IgD-negative memory B cell (primary cell): ENCODE measurements around the gene SMOC2. TPM values are rescaled to one million over a fixed set of nuclear protein-coding genes. Genes with fewer than 3 reads are reported as not detected.

ENCODE experiments used
- H3K27ac Mint-ChIP-seq, 3 donors: one replicate each; pipeline ENCODE4 v1.8.0; 2020 to 2022; ENCODE audit warnings: mild to moderate bottlenecking in 3 of 3, mixed read lengths in 3 of 3, moderate library complexity in 1 of 3
- H3K27me3 Mint-ChIP-seq: one replicate; pipeline ENCODE4 v1.8.0; 2021; ENCODE audit warnings: mixed read lengths
- H3K36me3 Mint-ChIP-seq: one replicate; pipeline ENCODE4 v1.8.0; 2020; ENCODE audit warnings: mild to moderate bottlenecking, mixed read lengths
- H3K4me1 Mint-ChIP-seq, 3 donors: one replicate each; pipeline ENCODE4 v1.8.0; 2020 to 2022; ENCODE audit warnings: mixed read lengths in 3 of 3, mild to moderate bottlenecking in 1 of 3
- H3K4me3 Mint-ChIP-seq, 4 donors: one replicate each; pipeline ENCODE4 v1.8.0; 2020 to 2022; ENCODE audit warnings: mild to moderate bottlenecking in 4 of 4, mixed read lengths in 4 of 4, moderate library complexity in 3 of 4
- H3K9me3 Mint-ChIP-seq, 3 donors: one replicate each; pipeline ENCODE4 v1.8.0; 2020 to 2021; ENCODE audit warnings: mixed read lengths in 3 of 3, mild to moderate bottlenecking in 1 of 3
- polyA plus RNA-seq: library from polyadenylated mRNA; unstranded; fragments of 300-500 nt; fragmentation: Illumina TruSeq; gene quantifications from one replicate; pipeline ENCODE4 v1.2.3, GENCODE V29; 2021

SMOC2 gene
- polyA plus RNA-seq, 1 donor from 2014 or later, result not detected

- H3K27me3 Mint-ChIP-seq, result peaks cover 3% of the 10 kb centered on the region
- H3K9me3 Mint-ChIP-seq, result peaks cover 0 to 5% (median 0%) of the 10 kb centered on the region in 3 donors
- H3K4me1 Mint-ChIP-seq, result peaks cover 0 to 3% (median 0%) of the 10 kb centered on the region in 3 donors
- no peak overlapping the region for H3K4me3 Mint-ChIP-seq
- no peaks in the 10 kb centered on the region for H3K36me3 Mint-ChIP-seq
- no peak overlapping the region for H3K27ac Mint-ChIP-seq
Observed at GRCh38 chr6:168520233-168520632, 79.2 kb downstream of the SMOC2 start.

DNA sequence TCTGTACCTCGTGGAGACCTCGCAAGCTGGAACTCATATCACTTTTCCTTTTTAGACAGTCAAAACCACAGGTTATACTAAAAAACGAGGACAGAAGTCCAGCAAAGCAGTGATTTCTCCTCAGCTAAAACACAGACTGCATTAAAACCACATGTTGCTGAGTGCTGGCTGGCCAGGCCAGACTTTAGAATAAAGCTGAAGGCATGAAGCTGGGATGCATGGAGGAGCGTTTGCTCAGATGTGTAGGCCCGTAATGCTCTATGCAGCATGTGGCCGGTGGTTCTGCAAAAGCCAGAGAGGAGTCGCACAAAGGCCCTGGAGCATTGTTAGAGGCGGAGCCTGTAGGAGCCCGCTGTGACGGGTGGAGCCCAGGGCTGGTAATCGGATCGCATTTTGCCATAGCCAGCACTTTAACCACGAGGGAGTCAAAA, 83.6 kb downstream of the SMOC2 start:
- Mint-ChIP-seq H3K36me3 (peaks cover 2% of the 10 kb centered on the region), H3K4me3 (peak overlapping the region in 1 of 4 donors; percentile 45), H3K27me3 (peaks cover 3% of the 10 kb centered on the region), H3K9me3 (peaks cover 0 to 5% (median 0%) of the 10 kb centered on the region in 3 donors), H3K27ac (no peak overlapping the region), H3K4me1 (peaks cover 0 to 3% (median 0%) of the 10 kb centered on the region in 3 donors)

DNA sequence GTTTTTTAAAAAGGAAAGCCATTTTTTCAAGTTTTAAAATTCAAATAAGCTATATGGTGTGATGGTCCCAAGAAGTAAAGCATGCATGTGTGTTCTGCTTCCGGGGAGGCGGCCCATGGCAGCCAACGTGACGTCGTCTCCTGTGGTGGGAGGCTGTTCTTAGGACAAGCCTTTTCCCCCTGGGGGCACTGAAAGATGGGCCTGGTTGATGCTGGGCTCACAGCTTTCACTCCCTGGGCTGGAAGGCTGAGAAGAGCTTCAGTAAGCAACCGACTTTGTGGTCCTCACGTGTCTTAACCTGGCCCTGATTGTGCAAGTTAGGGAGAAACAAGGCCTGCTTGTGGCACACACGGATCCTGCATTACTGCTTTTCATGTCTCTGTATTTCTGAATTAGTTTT, 84.1 kb downstream of the SMOC2 start:
- Mint-ChIP-seq H3K9me3 (peaks cover 0 to 5% (median 0%) of the 10 kb centered on the region in 3 donors), H3K4me3 (no peak overlapping the region), H3K36me3 (peaks cover 2% of the 10 kb centered on the region), H3K4me1 (peaks cover 0 to 3% (median 0%) of the 10 kb centered on the region in 3 donors), H3K27me3 (peaks cover 3% of the 10 kb centered on the region), H3K27ac (no peak overlapping the region)

DNA sequence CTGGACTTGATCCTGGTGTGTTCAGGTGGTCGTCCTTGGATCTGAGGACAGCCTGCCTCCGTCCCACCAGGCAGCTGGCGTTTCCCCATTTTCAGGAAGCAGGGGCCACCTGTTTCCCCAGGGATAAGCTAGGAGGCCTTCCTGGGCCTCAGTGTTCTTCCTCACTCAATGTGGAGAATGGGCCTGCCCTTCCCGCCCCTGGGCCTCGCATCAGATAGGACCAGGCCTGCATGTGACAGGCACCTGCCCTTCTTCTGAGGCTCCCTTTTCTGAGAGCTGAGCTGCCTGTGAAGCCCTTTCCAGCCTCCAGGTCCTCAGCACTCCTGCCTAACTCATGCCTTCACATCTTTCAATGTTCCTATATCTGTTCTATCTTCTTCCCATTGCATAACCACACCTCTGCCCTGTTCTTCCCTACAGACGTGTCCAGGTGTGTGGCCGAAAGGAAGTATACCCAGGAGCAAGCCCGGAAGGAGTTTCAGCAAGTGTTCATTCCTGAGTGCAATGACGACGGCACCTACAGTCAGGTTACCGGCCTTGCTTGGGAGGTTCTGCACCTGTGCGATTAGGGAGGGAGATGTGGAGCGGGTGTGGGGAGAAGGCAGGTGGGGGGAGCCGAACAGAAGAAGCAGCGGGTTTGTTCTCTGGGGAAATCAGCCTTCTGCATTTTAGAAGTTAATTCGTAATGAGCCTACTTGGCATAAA, 85.1 kb downstream of the SMOC2 start:
- peaks cover 2% of the 10 kb centered on the region for H3K36me3 Mint-ChIP-seq
- peaks cover 0 to 3% (median 0%) of the 10 kb centered on the region in 3 donors for H3K4me1 Mint-ChIP-seq
- no peak overlapping the region for H3K4me3 Mint-ChIP-seq
- peaks cover 3% of the 10 kb centered on the region for H3K27me3 Mint-ChIP-seq
- H3K9me3 Mint-ChIP-seq, result peaks cover 0 to 5% (median 0%) of the 10 kb centered on the region in 3 donors
- H3K27ac Mint-ChIP-seq, result peak overlapping the region in 1 of 3 donors; percentile 80

DNA sequence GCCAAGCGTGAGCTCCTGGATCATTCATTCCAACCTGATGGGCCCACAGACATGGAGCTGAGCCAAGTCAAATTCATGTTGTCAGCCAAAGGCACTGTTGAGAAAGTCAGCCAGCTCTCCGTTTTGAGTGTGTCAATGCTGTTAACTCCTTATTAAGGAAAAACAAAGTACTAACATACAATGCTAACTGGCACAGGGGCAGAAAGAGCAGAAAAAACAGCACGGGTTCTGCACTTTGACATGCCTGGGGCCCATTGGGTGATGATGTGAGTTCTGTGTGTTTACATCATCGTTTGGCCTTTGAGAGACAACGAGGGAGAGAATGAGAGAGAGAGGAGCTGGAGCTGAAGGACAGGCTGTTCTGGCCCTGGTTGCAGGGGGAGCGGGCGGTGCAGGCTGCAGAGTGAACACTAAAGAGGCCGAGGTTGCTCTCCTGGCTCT, 85.9 kb downstream of the SMOC2 start:
- peaks cover 2% of the 10 kb centered on the region for H3K36me3 Mint-ChIP-seq
- H3K4me3 Mint-ChIP-seq, result no peak overlapping the region
- H3K27ac Mint-ChIP-seq, result no peak overlapping the region
- H3K4me1 Mint-ChIP-seq, result peaks cover 0 to 3% (median 0%) of the 10 kb centered on the region in 3 donors
- H3K9me3 Mint-ChIP-seq, result peaks cover 0 to 5% (median 0%) of the 10 kb centered on the region in 3 donors
- peaks cover 5% of the 10 kb centered on the region for H3K27me3 Mint-ChIP-seq

GRCh38 chr6:168527451-168528210, 86.6 kb downstream of the SMOC2 start:
- Mint-ChIP-seq H3K9me3 (peaks cover 0 to 2% (median 2%) of the 10 kb centered on the region in 3 donors), H3K36me3 (peaks cover 2% of the 10 kb centered on the region), H3K4me3 (no peak overlapping the region), H3K27ac (no peak overlapping the region), H3K4me1 (peaks cover 0 to under 1% (median 0%) of the 10 kb centered on the region in 3 donors), H3K27me3 (peaks cover 4% of the 10 kb centered on the region)

DNA sequence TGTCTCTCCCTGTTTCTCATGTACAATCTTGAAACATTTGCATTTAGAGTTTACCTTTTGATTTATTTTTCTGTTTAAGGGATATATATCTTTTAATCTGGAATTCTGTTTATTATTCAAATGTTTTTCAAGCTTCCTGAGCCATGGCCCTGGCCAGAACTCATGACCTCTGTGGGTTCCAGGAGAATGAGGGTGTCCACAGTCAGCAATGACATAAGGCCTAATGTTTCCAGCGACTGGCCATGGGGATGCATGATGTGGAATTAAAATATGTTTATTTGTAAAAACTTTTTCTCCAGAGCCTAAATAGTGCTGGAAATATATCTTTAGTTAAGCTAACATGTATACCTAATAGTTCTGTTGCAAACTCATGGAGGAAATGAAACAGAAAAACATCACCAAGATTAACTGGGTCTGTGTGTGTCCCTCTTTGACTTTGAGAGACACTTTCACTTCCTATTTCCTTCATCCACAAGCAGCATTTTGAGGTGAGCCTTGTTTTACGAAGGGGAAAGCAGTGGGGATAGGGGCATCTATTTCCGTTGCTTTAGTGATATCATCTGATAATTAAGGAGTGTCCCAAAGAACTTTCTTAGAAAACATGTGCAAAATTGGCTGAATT, 87.6 kb downstream of the SMOC2 start:
- no peak overlapping the region for H3K4me3 Mint-ChIP-seq
- no peak overlapping the region for H3K27ac Mint-ChIP-seq
- peaks cover 3% of the 10 kb centered on the region for H3K27me3 Mint-ChIP-seq
- H3K4me1 Mint-ChIP-seq, result no peaks in the 10 kb centered on the region
- H3K36me3 Mint-ChIP-seq, result peaks cover 2% of the 10 kb centered on the region
- H3K9me3 Mint-ChIP-seq, result peaks cover 0 to 2% (median 0%) of the 10 kb centered on the region in 3 donors

- peaks cover 2% of the 10 kb centered on the region for H3K36me3 Mint-ChIP-seq
- peaks cover 3% of the 10 kb centered on the region for H3K27me3 Mint-ChIP-seq
- no peak overlapping the region for H3K27ac Mint-ChIP-seq
- H3K9me3 Mint-ChIP-seq, result peaks cover 0 to 2% (median 0%) of the 10 kb centered on the region in 3 donors
- H3K4me1 Mint-ChIP-seq, result no peaks in the 10 kb centered on the region
- no peak overlapping the region for H3K4me3 Mint-ChIP-seq
Observed at GRCh38 chr6:168529214-168529613, 88.2 kb downstream of the SMOC2 start.

- H3K4me3 Mint-ChIP-seq, result no peak overlapping the region
- peaks cover 0 to 2% (median 0%) of the 10 kb centered on the region in 3 donors for H3K9me3 Mint-ChIP-seq
- peaks cover 3% of the 10 kb centered on the region for H3K27me3 Mint-ChIP-seq
- H3K4me1 Mint-ChIP-seq, result no peaks in the 10 kb centered on the region
- no peak overlapping the region for H3K27ac Mint-ChIP-seq
- peaks cover 2% of the 10 kb centered on the region for H3K36me3 Mint-ChIP-seq
Observed at GRCh38 chr6:168530653-168531071, 89.7 kb downstream of the SMOC2 start.

DNA sequence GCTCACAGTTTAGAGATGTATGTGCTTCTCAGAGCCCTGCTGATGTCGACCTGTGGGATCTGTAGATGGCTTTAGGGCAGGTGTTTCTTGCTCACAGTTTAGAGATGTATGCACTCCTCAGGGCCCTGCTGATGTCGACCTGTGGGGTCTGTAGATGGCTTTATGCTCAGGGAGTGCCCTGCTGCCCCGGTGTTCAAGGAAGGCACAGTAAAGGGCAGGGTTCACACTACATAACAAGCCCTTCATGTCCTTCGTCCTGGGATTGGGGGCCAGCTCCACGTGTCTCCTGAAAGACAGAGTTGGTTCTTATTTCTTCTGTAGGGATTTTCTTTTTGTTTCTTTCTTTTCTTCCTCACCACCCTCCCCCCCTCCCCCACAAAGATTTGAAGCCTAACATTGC, 91.1 kb downstream of the SMOC2 start:
- H3K4me3 Mint-ChIP-seq, result no peak overlapping the region
- no peak overlapping the region for H3K27ac Mint-ChIP-seq
- H3K36me3 Mint-ChIP-seq, result no peaks in the 10 kb centered on the region
- peaks cover 0 to 2% (median 0%) of the 10 kb centered on the region in 3 donors for H3K9me3 Mint-ChIP-seq
- no peaks in the 10 kb centered on the region for H3K4me1 Mint-ChIP-seq
- H3K27me3 Mint-ChIP-seq, result peaks cover 3% of the 10 kb centered on the region

- H3K27me3 Mint-ChIP-seq, result peaks cover 3% of the 10 kb centered on the region
- no peak overlapping the region for H3K4me3 Mint-ChIP-seq
- H3K36me3 Mint-ChIP-seq, result no peaks in the 10 kb centered on the region
- H3K4me1 Mint-ChIP-seq, result no peaks in the 10 kb centered on the region
- H3K27ac Mint-ChIP-seq, result no peak overlapping the region
- H3K9me3 Mint-ChIP-seq, result peaks cover 0 to 2% (median 0%) of the 10 kb centered on the region in 3 donors
Observed at GRCh38 chr6:168533414-168533813, 92.4 kb downstream of the SMOC2 start.

DNA sequence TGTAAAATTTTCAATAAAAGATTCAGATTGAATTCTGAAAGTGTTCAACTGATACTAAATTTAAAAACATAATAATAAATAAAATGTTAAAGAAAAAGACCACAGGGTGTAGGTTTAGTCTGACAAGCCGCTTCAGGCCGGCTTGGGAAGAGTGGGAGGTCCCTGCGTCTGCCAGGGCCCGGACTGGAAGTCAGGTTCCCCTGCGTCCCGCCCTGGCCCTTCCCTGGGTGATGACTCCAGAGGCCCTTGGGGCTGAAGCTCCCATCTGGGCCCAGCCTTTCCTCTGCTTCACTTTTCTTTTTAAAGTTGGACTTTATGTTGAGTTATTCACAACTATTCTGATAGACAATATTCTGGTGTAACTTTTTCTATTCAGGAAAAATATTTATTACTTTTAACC, 93.3 kb downstream of the SMOC2 start:
- Mint-ChIP-seq H3K27me3 (peaks cover 3% of the 10 kb centered on the region), H3K36me3 (no peaks in the 10 kb centered on the region), H3K4me1 (no peaks in the 10 kb centered on the region), H3K9me3 (peaks cover 0 to 2% (median 0%) of the 10 kb centered on the region in 3 donors), H3K27ac (no peak overlapping the region), H3K4me3 (no peak overlapping the region)

DNA sequence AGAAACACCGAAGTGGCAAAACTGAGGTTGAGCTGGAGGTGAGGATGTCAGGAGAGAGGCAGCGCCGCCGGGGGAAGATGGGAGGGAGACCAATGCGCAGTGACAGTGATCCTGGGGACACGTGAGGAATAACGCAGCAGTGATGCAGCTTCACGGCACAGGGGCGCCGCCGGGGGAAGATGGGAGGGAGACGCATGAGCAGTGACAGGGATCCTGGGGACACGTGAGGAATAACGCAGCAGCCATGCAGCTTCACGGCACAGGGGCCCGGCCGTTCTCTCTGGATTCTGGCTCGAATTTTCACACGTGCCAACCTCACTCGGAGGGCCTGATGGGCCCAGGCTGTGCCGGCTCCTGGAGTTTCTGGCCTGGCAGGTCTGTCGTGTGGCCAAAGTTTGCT, 94.7 kb downstream of the SMOC2 start:
- Mint-ChIP-seq H3K4me1 (no peaks in the 10 kb centered on the region), H3K27ac (no peak overlapping the region), H3K4me3 (no peak overlapping the region), H3K27me3 (peaks cover 3% of the 10 kb centered on the region), H3K9me3 (peaks cover 0 to 2% (median 0%) of the 10 kb centered on the region in 3 donors), H3K36me3 (no peaks in the 10 kb centered on the region)

GRCh38 chr6:168536196-168536595, 95.2 kb downstream of the SMOC2 start:
- H3K4me3 Mint-ChIP-seq, result no peak overlapping the region
- no peaks in the 10 kb centered on the region for H3K4me1 Mint-ChIP-seq
- peaks cover 0 to 2% (median 0%) of the 10 kb centered on the region in 3 donors for H3K9me3 Mint-ChIP-seq
- H3K36me3 Mint-ChIP-seq, result no peaks in the 10 kb centered on the region
- H3K27me3 Mint-ChIP-seq, result peaks cover 2% of the 10 kb centered on the region
- H3K27ac Mint-ChIP-seq, result no peak overlapping the region
